ENCODE measurements around the gene S100Z. TPM values are rescaled to one million over a fixed set of nuclear protein-coding genes. Genes with fewer than 3 reads are reported as not detected.

The S100Z gene
- total and polyA plus RNA-seq, 2 donors, result 0.32 TPM; not detected in 1

DNA sequence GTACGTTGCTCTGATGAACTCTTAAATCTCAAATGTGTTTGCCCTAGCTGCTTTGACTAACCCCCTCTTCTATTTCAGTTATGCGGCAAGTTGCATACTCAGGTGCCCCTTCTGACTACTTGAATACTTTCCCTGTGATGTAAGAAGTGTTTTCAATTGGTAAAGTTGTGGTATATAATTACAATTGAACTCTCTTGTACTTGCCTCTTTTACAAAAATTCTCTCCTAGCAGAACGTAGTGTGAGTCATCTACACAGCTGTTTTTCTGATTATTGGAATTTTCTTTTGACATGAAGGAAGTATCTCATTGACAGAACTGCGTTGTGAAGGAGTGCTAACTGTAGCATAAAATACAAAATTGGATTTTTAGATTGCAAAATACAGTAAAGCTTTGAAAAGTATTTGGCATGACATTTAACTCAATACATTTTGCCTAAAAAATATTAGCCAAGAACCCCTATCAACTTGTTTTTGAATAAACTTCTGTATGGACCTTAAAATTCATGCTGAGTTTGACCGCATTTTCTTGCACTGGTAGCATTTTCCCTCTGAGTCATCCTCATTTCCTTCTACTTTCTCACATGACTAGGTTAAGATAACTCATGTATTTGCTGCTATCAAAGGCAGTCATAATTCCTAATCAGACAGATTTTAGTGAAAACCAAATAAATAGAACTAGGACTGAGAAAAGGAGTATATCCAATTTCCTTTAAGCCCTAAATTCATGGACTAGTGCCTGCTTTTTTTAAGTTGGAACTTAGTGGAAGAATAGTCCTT lies 109.4 kb downstream of the S100Z start:
- DNase-seq (ENCODE audit: extremely low spot score), result no peak
- Histone ChIP-seq H3K27ac (ENCODE audit: low read depth) (no peak overlapping the region), H3K4me1 (ENCODE audit: insufficient read depth) (no peaks in the 10 kb centered on the region), H3K4me3 (ENCODE audit: low read depth, low read length) (no peak overlapping the region), H3K36me3 (ENCODE audit: insufficient read depth) (no peaks in the 10 kb centered on the region)
- WGBS, result 58% methylated on average over 5 of the region's 5 CpGs

GRCh38 chr5:76960004-76960625 lies 110.3 kb downstream of the S100Z start:
- H3K4me1 ChIP-seq (ENCODE audit: insufficient read depth), result no peaks in the 10 kb centered on the region
- no peak for DNase-seq (ENCODE audit: extremely low spot score)
- H3K36me3 ChIP-seq (ENCODE audit: insufficient read depth), result no peaks in the 10 kb centered on the region
- no peak overlapping the region for H3K27ac ChIP-seq (ENCODE audit: low read depth)
- WGBS, result 76% methylated on average over 3 of the region's 3 CpGs
- no peak overlapping the region for H3K4me3 ChIP-seq (ENCODE audit: low read depth, low read length)

- no peak overlapping the region for H3K27ac ChIP-seq (ENCODE audit: low read depth)
- WGBS, result 33% methylated on average over 2 of the region's 2 CpGs
- no peak for DNase-seq (ENCODE audit: extremely low spot score)
Measured at GRCh38 chr5:76964060-76964459, 114.2 kb downstream of the S100Z start.

More at GRCh38 chr5:76964060-76964459, 114.2 kb downstream of the S100Z start:
- no peaks in the 10 kb centered on the region for H3K36me3 ChIP-seq (ENCODE audit: insufficient read depth)
- H3K4me1 ChIP-seq (ENCODE audit: insufficient read depth), result no peaks in the 10 kb centered on the region
- H3K4me3 ChIP-seq (ENCODE audit: low read depth, low read length), result no peak overlapping the region

Small RNA genes lying within 50 kb of the gene (small RNA-seq; reads per million reads assigned to genes)
- gene RN7SL208P (not detected), gene RNU6ATAC36P (not detected)

Other genes starting within 250 kb of the S100Z start
- gene F2RL2, start 226.6 kb upstream of the S100Z start, total RNA-seq, result 2.1 TPM
- 1.1 TPM for gene F2RL2, start 226.6 kb upstream of the S100Z start, polyA plus RNA-seq
- 37.9 TPM for gene F2R, start 133.9 kb upstream of the S100Z start, total RNA-seq
- 15.0 TPM for gene F2R, start 133.9 kb upstream of the S100Z start, polyA plus RNA-seq
- gene F2RL1, start 31.0 kb upstream of the S100Z start, total RNA-seq, result 8.2 TPM
- gene F2RL1, start 31.0 kb upstream of the S100Z start, polyA plus RNA-seq, result 4.2 TPM
- 1.4 TPM for gene CRHBP, start 103.0 kb downstream of the S100Z start, total RNA-seq
- 0.94 TPM for gene CRHBP, start 103.0 kb downstream of the S100Z start, polyA plus RNA-seq
- 35.8 TPM for gene AGGF1, start 180.4 kb downstream of the S100Z start, total RNA-seq
- gene AGGF1, start 180.4 kb downstream of the S100Z start, polyA plus RNA-seq, result 12.2 TPM
- gene ZBED3, start 237.3 kb downstream of the S100Z start, total RNA-seq, result 4.7 TPM
- 4.8 TPM for gene ZBED3, start 237.3 kb downstream of the S100Z start, polyA plus RNA-seq

Data from urinary bladder (tissue), 4 donors.